Astrocyte of the spinal cord (primary cell): ENCODE data around the gene ARNT2.

ENCODE experiments used
- DNase-seq: peaks from one replicate; pipeline ENCODE4 v3.0.0; 2011; ENCODE audit warnings: low read depth, low spot score
- H3K4me3 ChIP-seq: 2 replicates; pipeline ENCODE4 v1.5.1; 2011; ENCODE audit warnings: low read depth, mild to moderate bottlenecking, low read length, moderate library complexity
- CTCF ChIP-seq: IDR thresholded peaks from 2 replicates; pipeline ENCODE4 v1.5.1; 2012; ENCODE audit warnings: low read depth, mild to moderate bottlenecking, low read length, inconsistent platforms
- in situ Hi-C: cut with HindIII; loops from 2 replicates; pipeline ENCODE4 v1.10.0; 2017; ENCODE audit warnings: low sequenced_read_pairs

The ARNT2 gene

GRCh38 chr15:80584973-80585525 lies 180.9 kb downstream of the ARNT2 start:
- TF ChIP-seq CTCF: no peak

DNA sequence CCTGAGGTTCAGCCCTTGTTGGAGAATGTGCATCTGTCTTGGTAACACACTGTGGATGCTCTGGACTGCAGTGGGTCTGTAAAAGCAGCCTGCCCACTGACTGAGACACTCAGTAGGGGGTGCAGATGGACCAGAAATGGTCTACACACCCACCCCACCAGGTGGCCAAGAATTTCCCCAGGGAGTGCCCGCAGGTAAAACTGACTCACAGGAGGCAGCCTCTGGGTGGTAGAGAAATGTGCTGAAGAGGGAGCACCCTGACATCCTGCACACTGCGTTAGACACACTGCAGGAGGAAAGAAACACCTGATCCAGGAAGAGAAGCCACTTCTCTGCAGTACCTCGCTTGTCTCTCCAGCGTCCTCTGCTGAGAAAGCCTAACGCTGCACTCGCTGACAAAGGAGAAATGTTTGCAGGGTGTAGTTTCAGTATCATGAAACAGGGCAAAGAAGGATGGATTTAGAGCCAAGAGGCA lies 181.4 kb downstream of the ARNT2 start:
- no peak for DNase-seq
- no peak overlapping the region for H3K4me3 ChIP-seq
- in situ Hi-C loops: no loop called here
- peak; percentile 5 for TF ChIP-seq CTCF

More at GRCh38 chr15:80584973-80585525, 180.9 kb downstream of the ARNT2 start:
- in situ Hi-C loops: no loop called here
- DNase-seq: no peak
- no peak overlapping the region for H3K4me3 ChIP-seq

DNA sequence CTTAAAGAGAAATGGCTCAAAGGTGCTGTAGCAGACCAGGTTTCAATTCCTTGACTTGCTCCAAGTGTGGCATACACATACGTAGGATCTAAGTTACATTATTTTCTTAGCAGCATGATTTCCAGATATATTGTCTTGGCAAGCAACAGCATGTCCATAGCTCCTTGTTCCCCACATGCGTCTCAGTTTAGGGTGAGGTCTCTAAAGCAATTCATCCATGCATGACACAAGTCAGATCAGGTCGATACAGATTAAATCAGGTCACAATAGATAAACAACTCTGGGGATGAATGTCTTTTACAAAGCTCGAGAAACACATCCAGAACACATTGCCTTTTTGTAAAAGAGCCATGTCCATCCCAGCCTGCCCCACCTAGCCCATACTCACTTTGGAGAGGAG lies 182.0 kb downstream of the ARNT2 start:
- no peak overlapping the region for H3K4me3 ChIP-seq
- no peak for DNase-seq
- in situ Hi-C loops: no loop called here
- TF ChIP-seq CTCF: no peak

- TF ChIP-seq CTCF: no peak
- no peak for DNase-seq
- H3K4me3 ChIP-seq: no peak overlapping the region
- in situ Hi-C loops: no loop called here
These were observed 182.8 kb downstream of the ARNT2 start for GRCh38 chr15:80587007-80587406.

- DNase-seq: peak; percentile 56
- in situ Hi-C loops: no loop called here
- no peak for TF ChIP-seq CTCF
- no peak overlapping the region for H3K4me3 ChIP-seq
These were observed 183.8 kb downstream of the ARNT2 start for GRCh38 chr15:80587816-80588456.

GRCh38 chr15:80588801-80589200 lies 184.6 kb downstream of the ARNT2 start:
- DNase-seq: peak; percentile 82
- H3K4me3 ChIP-seq: no peak overlapping the region
- in situ Hi-C loops: no loop called here
- no peak for TF ChIP-seq CTCF
